HEK293 (cell line): ENCODE measurements around the gene APPL2.

Experiments
- CTCF ChIP-seq: fragments of 450-650 bp; formaldehyde crosslinking; IDR thresholded peaks from 2 replicates; pipeline ENCODE4 v1.5.1; 2016; ENCODE audit warnings: missing biosample characterization, missing genetic modification characterization
- ELK4 ChIP-seq: IDR thresholded peaks from 2 replicates; pipeline ENCODE4 v1.6.1; 2011; ENCODE audit warnings: mild to moderate bottlenecking, low read depth, low read length, borderline replicate concordance
- INSM2 ChIP-seq: fragments of 450-650 bp; formaldehyde crosslinking; IDR thresholded peaks from 2 replicates; pipeline ENCODE4 v1.5.1; 2016; ENCODE audit warnings: missing biosample characterization, missing genetic modification characterization
- MYNN ChIP-seq: fragments of 450-650 bp; formaldehyde crosslinking; IDR thresholded peaks from 2 replicates; pipeline ENCODE4 v1.5.1; 2016; ENCODE audit warnings: missing biosample characterization, missing genetic modification characterization, borderline replicate concordance
- PATZ1 ChIP-seq: fragments of 450-650 bp; formaldehyde crosslinking; IDR thresholded peaks from 2 replicates; pipeline ENCODE4 v1.5.1; 2016; ENCODE audit warnings: missing biosample characterization, missing genetic modification characterization
- SCRT1 ChIP-seq: fragments of 450-650 bp; formaldehyde crosslinking; IDR thresholded peaks from 2 replicates; pipeline ENCODE4 v1.5.1; 2016; ENCODE audit warnings: missing biosample characterization, missing genetic modification characterization, borderline replicate concordance
- YY1 ChIP-seq: fragments of 450-650 bp; formaldehyde crosslinking; IDR thresholded peaks from 2 replicates; pipeline ENCODE4 v1.5.1; 2018; ENCODE audit warnings: missing biosample characterization, missing genetic modification characterization
- ZBTB49 ChIP-seq: fragments of 450-650 bp; formaldehyde crosslinking; IDR thresholded peaks from 2 replicates; pipeline ENCODE4 v1.5.1; 2016; ENCODE audit warnings: missing biosample characterization, missing genetic modification characterization, low read depth
- ZFHX2 ChIP-seq: fragments of 450-650 bp; formaldehyde crosslinking; conservative IDR thresholded peaks from 2 replicates; pipeline ENCODE4 v1.5.1; 2016; ENCODE audit warnings: missing biosample characterization, missing genetic modification characterization
- ZNF274 ChIP-seq, 2 experiments: fragments of 200-500 bp in 1 of 2; fragments of 450-650 bp in 1 of 2; sonication (Bioruptor generic) in 1 of 2; formaldehyde crosslinking in 1 of 2; IDR thresholded peaks; 2 replicates each; pipeline versions ENCODE4 v1.5.1 to v1.6.1; 2014 to 2016; ENCODE audit warnings: borderline replicate concordance in 1 of 2, inconsistent platforms in 1 of 2, low read length in 1 of 2, missing biosample characterization in 1 of 2, missing genetic modification characterization in 1 of 2
- ZNF449 ChIP-seq: fragments of 450-650 bp; formaldehyde crosslinking; IDR thresholded peaks from 2 replicates; pipeline ENCODE4 v1.5.1; 2017; ENCODE audit warnings: missing biosample characterization, mild to moderate bottlenecking, missing genetic modification characterization, moderate library complexity
- ZNF513 ChIP-seq: fragments of 450-650 bp; IDR thresholded peaks from 2 replicates; pipeline ENCODE4 v1.5.1; 2018; ENCODE audit warnings: missing biosample characterization, missing genetic modification characterization
- ZNF623 ChIP-seq: fragments of 450-650 bp; formaldehyde crosslinking; IDR thresholded peaks from 2 replicates; pipeline ENCODE4 v1.5.1; 2016; ENCODE audit warnings: missing biosample characterization, missing genetic modification characterization

GRCh38 chr12:105233041-105233905, 2.7 kb downstream of the APPL2 start:
- TF ChIP-seq ZNF274 (IDR thresholded peaks at IDR 0.05; ENCODE audit: low read length) (no peak), ZNF274 (tag by site-specific recombination; IDR thresholded peaks at IDR 0.05; ENCODE audit: borderline replicate concordance) (no peak), CTCF (tag by site-specific recombination) (no peak), ZNF513 (tag by site-specific recombination) (no peak), ZNF623 (tag by site-specific recombination) (no peak), ZNF449 (tag by site-specific recombination) (no peak), ZBTB49 (no peak), YY1 (no peak), PATZ1 (tag by site-specific recombination) (no peak), MYNN (tag by site-specific recombination) (no peak), ELK4 (no peak), INSM2 (tag by site-specific recombination) (no peak), SCRT1 (no peak), ZFHX2 (tag by site-specific recombination) (no peak)
